Stimulated activated CD4-positive, alpha-beta T cell treated with anti-CD3 and anti-CD28 coated beads, Interleukin-1b, Interleukin-23, amount 100 ng/mL, for 4 hours (primary cell): ENCODE results near the gene SERPINB1.
"Not testable (repeated sequence)": the region's sequence is repeated elsewhere in the genome, so short reads cannot be mapped to it uniquely, and the experiment has no call there.

Experiments used
- DNase-seq, 2 donors: peaks; one replicate each; pipeline ENCODE4 v3.0.0-alpha.2; 2020; ENCODE audit warnings: low read depth in 2 of 2

SERPINB1 gene

DNA sequence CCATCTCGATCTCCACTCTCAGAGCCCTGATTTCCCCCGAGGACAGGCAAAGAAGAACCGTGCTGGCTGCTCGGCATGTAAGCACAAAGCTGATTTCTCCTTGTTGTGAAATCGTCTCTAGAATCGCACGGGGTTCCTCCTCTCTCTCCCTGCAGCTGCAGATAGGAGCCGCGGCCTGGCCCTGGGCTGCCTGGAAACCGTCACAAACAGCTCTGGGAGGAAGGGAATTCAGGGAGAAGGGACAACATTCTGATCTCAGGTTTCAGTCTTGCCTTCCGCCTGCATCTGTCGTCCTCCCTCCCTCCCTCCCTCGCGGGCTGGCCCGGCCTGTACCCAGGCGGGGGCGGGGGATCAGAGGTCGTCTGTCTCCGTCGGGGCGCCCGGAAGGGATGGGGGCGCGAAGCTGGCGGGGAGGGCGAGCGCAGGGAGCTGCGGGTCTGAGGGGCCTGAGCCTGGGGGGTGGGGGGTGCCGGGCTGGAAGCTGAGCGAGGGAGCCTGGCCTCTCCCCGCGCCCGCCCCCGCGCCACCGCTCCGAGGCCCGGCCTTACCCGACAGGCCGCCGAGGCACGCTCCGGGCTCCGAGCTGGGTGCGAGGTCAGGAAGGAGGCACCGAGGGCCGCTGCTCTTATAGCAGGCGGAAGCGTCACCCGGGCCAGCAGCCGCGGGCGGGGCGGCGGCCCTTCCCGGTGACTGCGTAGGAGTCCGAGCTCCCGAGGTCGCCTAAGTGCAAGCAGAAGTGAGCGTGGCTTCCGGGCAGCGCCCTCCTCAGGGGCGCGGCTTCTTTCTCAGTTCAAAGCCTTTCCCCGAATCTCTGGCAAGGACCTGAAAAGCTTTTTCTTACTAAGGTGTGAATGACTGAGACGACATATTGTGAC lies at the start of gene SERPINB1:
Gene SERPINB1, minus strand, starts transcription at position 600 of the 875 bp plus-strand sequence. CDS start 1,277 bp downstream, outside the sequence.
- DNase-seq, result peak; percentile 65 to 70

DNA sequence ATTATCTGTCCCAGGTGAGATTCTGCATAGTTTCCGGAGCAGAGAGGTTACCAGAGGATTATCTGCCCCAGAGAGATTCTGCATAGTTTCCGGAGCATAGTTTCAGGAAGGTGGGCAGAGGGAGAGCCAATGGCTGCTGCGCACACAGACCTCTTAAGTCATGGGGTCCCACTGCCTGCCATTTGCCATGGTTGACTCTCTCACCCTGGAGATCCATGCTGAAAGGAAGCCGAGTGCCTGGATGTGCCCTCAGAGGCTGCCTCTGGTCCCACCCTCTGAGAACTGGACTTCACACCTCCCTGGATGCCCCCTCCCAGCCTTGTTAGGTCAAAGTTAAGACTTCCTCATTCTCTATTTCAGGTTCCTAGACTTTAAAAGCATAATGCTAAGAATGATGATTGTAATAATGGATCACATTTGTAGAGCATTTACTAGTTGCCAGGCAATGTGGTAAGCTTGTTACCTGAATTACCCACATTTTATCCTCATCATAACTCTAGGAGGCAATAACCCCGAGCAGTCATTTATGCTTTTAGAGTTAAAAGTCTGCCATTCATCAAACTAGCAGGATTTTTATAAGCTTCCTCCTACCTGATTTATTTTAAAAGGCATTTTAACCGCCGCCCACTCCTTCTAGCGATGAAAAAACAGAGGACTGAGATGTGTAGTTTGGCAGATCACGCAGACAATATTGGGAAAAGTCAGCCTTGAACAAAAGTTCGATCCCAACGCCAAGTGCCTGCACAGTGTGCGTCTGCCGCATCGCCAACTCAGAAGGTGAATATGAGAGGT lies 49.5 kb upstream of the SERPINB1 start:
- no peak for DNase-seq

DNA sequence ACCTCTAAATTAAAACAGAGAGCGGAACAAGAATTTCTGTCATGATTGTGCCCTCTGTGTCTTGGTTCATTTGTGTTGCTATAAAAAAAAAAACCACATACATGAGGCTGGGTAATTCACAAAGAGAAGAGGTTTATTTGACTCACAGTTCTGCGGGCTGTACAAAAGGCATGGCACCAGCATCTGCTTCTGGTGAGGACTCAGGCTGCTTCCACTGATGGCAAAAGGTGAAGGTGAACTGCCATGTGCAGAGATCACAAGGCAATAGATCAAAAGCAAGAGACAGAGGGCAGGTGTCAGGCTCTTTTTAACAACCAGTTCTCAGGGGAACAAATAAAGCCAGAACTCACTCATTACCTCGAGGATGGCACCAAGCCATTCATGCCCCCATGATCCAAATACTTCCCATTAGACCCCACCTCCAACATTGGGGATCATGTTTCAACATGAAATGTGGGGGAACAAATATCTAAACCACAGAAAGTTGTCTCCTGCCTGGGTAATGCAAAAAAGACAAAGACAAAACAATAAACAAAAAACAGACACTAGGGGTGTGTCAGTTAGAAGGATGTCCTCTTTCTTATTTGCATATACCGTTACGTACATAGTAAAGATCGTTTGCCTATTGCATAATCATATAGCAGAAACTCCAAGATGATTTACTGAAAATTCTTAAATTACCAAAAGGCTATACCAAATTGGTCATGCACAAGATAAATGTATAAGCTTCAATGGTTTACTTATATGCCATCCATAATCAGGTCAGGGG lies 44.5 kb upstream of the SERPINB1 start:
- no peak for DNase-seq

DNA sequence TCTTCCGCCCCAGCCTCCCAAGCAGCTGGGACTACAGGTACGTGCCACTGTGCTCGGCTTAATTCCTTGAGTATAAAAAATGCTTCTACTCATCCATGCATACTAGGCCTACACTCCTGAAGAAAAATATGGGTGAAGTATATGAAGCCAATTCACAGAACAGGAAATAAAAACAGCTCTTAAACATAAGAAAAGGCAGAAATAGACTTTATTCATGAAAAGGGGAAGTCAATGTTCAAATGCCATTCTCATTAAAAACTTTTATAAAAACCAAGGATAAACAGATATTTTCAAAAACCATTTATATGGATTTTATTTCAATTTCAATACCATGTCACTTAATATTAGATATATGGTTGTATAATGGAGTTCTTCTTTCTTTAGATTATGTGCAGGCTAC lies 43.1 kb upstream of the SERPINB1 start:
- no peak for DNase-seq

DNA sequence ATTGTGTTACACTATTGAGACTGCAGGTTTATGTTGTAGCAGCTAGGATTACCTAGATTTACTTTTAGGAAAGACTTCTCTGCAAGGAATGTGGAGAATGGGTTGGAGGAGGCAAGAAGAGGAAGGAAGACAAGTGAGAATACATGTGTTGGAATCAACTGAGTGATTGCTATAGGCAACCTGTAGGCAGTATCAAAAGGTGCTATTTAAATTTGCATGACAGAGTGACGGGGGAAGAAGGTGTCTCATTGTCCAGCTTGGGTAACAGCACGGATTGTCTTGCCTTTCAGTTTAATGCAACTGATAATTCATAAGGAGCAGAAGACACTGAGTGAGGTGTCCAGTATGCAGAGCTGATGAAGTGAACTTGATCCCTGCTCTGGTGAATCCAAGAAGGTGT lies 42.0 kb upstream of the SERPINB1 start:
- no peak for DNase-seq

DNA sequence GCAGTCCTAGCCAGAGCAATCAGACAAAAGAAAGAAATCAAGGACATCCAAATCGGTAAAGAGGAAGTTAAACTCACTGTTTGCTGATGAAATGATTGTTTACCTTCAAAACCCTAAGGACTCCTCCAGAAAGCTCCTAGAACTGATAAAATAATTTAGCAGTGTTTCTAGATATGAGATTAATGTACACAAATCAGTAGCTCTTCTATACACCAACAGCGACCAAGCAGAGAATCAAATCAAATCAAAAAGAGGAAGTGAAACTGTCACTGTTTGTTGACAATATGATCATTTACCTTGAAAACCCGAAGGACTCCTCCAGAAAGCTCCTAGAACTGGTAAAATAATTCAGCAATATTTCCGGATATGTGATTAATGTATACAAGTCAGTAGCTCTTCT lies 39.8 kb upstream of the SERPINB1 start:
- no peak for DNase-seq

DNA sequence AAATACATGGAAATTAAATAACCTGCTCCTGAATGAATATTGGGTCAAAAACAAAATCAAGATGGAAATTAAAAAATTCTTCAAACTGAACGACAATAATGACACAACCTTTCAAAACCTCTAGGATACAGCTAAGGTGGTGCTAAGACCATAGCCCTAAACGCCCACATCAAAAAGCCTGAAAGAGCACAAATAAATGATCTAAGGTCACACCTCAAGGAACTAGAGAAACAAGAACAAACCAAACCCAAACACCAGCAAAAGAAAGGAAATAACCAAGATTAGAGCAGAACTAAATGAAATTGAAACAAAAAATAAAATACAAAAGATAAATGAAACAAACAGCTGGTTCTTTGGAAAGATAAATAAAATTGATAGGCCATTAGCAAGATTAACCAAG lies 38.5 kb upstream of the SERPINB1 start:
- DNase-seq, result not testable (repeated sequence)

DNA sequence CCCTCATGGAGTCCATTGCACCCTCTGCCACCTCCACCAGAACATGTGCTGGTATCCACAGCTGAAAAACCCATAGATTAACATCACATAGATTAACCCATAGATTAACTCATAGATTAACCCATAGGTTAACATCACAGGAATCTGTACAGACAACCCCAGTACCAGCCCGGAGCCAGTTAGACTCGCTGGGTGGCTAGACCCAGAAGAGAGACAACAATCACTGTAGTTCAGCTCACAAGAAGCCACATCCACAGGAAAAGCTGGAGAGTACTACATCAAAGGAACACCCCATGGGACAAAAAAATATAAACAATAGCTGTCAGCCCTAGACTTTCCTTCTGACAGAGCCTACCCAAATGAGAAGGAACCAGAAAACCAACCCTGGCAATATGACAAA lies 36.3 kb upstream of the SERPINB1 start:
- DNase-seq, result no peak

DNA sequence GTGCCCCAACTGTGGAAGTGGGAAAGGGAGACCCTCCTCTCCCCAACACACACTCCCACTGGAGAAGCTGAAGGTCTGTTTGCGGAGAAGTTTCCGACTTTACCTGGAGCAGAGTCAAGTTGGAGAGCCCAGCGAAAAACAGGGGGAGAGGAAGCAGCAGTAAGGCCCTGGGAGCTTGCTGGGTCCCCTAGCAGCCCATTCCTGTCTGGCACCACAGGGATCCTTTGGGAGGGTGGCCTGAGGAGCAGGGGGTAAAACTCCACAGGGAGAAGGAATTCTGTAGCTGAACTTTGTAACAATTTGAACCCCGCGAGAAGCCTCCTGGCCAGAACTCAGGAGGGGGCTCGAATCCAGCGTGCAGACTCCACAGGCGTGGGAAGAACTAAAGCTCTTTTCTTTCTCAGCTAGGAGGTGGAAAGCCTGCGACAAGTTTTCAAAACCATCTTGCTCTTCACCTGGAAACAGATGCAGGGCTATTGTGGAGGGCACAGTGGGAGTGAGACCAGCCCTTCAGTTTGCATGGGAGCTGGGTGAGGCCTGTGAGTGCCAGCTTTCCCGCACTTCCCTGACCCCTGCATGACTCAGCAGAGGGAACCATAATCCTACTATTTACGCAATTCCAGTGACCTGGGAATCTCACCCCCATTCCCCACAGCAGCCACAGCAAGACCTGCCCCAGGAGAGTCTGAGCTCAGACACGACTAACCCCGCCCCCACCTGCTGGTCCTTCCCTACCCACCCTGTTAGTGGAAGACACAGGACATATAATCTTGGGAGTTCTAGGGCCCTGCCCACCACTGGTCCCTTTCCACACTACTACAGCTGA lies 35.6 kb upstream of the SERPINB1 start:
- no peak for DNase-seq

DNA sequence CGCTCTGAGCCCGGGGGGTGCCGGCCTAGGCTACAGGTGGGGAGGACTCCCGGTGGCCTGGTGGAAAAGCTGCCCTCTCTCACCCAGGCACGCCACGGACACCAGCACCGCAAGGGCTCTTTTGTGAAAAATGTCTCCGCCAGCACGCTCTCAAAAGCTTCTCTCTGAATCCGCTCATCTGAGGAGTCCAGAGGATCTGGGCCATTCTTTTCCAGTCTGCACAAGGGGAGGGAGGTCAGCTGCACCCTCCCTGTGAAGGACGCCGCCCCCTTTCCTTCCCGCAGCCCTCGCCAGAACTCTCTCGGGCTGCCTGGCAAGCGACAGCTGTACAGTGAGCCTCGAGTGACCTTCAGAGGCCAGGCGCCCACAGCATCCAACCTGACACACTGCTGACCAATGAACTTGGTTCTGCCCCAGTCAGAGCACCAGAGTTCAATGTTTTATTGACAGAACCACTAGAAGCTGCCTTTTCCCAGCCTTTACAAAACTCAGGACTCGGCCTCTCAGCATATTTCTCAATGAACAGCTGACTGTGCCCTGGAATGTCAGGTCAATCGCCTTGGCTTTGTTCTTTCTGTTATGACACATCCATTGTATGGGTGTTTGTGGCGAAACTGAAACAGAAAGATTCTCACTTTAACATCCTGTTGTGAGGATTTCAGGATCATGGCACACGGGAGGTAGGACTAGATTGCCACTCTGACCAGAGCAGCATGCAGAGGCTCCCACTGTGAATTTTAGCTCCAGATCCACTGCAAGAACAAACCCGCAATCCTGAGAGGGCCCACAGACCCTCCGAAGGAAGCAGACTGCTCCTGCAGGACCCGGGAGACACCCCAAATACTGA lies 34.8 kb upstream of the SERPINB1 start:
- no peak for DNase-seq

DNA sequence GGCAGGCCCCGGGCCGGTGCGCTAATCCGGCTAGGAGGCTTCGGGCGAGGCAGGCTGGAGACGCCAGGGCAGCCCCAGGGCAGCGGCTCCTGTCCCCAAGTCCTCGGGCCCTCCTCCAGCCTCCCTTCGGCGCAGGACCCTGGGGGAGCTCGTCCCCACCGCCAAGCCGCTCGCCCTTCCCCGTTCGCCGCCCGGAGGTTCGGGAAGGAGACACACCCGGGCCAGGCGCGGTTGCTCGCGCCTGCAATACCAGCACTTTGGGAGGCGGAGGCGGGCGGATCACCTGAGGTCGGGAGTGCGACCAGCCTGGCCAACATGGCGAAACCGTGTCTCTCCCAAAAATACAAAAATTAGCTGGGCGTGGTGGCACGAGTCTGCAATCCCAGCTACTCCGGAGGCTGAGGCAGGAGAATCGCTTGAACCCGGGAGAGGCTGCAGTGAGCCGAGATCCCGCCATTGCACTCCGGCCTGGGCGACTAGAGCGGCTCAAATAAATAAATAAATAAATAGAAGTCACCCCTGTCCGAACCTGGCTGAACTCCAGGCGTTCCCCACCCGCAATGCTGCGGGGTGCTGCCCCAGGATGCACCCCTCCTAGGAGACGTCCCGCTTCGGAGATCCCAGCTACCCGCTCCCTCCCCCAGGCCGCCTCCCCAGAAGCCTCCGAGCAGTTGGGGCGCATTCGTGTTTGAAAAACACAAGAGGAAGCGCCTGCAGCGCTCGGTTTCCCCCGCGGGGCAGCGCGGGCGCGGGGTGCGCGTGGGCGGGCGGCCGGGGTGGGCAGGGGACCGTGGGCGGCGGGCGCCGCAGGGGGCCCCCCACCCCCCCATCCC lies 33.9 kb upstream of the SERPINB1 start:
- DNase-seq, result peak in 1 of 2 donors; percentile 44

DNA sequence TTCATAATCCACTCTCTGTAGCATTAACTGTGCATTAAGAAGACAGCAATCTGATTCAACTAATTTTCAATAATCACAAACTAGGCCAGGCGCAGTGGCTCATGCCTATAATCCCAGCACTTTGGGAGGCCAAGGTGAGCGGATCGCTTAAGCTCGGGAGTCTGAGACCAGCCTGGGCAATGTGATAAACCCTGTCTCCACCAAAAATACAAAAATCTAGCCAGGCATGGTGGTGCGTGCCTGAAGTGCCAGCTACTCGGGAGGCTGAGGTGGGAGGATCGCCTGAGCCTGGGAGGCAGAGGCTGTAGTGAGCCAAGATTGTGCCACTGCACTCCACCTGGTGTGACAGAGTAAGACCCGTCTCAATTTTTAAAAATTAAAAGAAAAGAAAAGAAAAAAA lies 32.0 kb upstream of the SERPINB1 start:
- no peak for DNase-seq

DNA sequence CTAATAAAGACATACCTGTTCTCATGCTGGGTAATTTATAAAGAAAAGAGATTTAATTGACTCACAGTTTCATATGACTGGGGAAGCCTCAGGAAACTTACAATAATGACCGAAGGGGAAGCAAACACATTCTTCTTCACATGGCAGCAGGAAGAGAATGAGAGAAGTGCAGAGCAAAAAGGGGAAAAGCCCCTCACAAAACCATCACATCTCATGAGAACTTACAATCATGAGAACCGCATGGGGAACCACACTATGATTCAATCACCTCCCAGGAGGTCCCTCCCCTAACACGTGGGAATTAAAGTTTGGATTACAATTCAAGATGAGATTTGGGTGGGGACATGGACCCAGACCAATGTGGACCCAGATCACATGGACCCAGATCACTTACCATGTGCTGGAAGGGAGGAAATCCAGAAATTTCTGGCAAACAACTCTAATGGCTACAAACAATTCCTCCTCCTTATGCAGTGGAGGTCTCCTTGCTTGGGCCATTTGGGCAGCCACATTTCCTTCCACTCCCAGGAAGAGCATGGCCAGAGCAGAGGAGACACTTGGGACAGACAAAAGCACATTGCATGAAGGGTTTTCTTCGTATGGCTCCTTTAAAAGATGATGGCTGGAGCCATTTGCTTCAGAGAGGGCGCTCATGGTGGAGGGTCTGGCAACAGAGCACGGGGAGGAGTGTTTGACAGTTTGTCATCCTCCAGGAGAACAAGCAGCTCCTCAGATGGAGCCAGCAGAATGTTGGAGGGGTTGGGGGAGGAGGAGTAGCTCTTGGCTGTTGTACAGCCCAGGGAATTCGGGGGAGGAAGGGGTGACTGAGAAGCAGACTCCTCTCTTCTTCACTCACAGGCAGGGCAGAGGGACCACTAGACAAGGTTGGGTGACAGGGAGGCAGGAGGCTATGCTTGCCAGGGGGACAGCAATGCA lies 31.0 kb upstream of the SERPINB1 start:
- DNase-seq, result no peak

DNA sequence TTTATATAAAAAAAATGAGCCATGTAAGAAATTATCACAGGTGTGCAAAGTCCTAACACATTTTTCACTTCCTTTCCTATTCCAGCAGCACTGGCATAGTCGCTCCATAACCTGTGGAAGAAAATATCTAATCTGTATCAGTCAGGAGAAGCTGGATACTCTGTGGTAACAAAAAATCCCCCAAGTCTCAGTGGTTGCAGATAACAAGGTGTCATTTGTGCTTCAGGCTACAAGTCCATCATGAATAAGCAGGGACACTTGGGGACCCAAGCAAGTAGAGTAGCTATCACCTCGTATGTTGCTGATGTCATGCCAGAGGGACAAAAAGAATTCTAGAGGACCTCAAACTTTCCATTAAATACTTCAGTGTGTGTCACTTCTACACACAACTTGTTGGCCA lies 30.3 kb upstream of the SERPINB1 start:
- DNase-seq, result no peak

DNA sequence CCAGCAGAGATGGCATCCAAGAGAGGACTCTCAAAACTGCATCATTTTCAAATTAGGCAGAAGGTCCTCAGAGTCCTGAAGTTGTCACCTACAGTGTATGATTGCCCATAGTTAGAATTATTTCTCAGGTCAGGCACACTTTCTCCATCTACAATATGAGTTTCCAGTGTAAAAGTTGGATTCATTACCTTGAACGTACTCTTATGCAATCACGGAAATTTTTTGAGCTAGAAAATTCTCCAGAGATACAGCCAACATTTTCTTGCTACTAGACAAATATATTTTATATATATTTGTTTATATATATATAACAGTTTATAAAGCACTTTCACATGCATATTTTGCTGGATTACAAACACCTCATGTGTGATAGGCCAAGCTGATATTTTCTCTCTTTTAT lies 29.4 kb upstream of the SERPINB1 start:
- DNase-seq, result no peak

DNA sequence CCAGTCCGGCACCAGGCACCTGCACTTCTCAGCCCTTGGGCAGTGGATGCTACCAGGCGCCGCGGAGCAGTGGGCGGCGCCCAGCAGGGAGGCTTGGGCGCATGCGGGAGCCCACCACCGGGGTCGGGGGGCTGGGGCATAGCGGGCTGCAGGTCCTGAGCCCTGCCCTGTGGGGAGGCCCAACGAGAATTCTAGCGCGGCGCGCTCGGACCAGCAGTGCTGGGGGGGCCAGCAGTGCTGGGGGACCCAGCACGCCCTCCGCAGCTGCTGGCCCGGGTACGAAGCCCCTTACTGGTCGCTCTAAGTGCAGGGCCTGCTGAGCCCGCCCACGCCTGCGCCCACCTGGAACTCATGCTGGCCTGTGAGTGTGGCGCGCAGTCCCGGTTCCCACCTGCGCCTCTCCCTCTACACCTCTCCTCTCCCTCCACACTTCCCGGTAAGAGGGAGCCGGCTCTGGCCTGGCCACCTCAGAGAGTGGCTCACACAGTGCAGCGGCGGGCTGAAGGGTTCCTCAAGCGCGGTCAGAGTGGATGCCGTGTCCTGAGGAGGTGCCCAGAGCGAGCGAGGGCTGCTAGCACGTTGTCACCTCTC lies 28.5 kb upstream of the SERPINB1 start:
- no peak for DNase-seq

DNA sequence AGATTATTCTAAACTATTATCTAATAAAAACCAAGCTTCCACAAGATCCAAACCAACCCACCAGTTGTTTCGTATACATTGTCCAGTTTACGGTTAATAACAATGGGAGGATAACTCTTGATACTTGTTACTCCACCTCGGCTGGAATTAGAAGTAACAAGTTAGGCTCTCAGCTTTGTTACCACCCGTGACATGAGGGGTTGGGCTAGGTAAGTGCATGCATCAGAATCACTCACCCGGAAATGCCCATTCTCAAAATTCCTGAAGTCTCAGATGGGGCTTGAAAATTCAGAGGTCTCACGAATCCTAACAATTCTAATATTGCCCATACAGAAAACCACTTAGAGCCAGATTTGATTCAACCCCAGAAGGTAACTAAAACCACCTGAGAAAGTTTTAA lies 27.0 kb upstream of the SERPINB1 start:
- no peak for DNase-seq
